Hematopoietic multipotent progenitor cell treated with erythropoietin and hydrocortisone succinate and interleukin-3 and kit ligand, for 8 days (in vitro differentiated cells): ENCODE data around the gene ATP2B2.
"Not testable (repeated sequence)": the region's sequence is repeated elsewhere in the genome, so short reads cannot be mapped to it uniquely, and the experiment has no call there.

Experiments
- DNase-seq: peaks from one replicate; pipeline ENCODE4 v3.0.0-alpha.2; 2015

Gene ATP2B2

GRCh38 chr3:10396931-10397330, 108.5 kb downstream of the ATP2B2 start:
- no peak for DNase-seq

- DNase-seq, result no peak
These were observed 109.3 kb downstream of the ATP2B2 start for GRCh38 chr3:10396083-10396482.

GRCh38 chr3:10395671-10396070, 109.7 kb downstream of the ATP2B2 start:
- no peak for DNase-seq

GRCh38 chr3:10395196-10395595, 110.2 kb downstream of the ATP2B2 start:
- no peak for DNase-seq

GRCh38 chr3:10394491-10395025, 110.8 kb downstream of the ATP2B2 start:
- DNase-seq, result no peak

- DNase-seq, result no peak
These were observed 111.9 kb downstream of the ATP2B2 start for GRCh38 chr3:10393514-10393913.

- DNase-seq, result no peak
These were observed 112.4 kb downstream of the ATP2B2 start for GRCh38 chr3:10392906-10393461.

GRCh38 chr3:10392244-10392643, 113.1 kb downstream of the ATP2B2 start:
- no peak for DNase-seq

GRCh38 chr3:10391391-10391790, 114.0 kb downstream of the ATP2B2 start:
- peak; percentile 27 for DNase-seq

- DNase-seq, result no peak
These were observed 114.6 kb downstream of the ATP2B2 start for GRCh38 chr3:10390641-10391373.

- no peak for DNase-seq
These were observed 115.4 kb downstream of the ATP2B2 start for GRCh38 chr3:10389995-10390394.

- DNase-seq, result no peak
These were observed 116.0 kb downstream of the ATP2B2 start for GRCh38 chr3:10389339-10389738.

- no peak for DNase-seq
These were observed 117.3 kb downstream of the ATP2B2 start for GRCh38 chr3:10387881-10388609.

- DNase-seq, result no peak
These were observed 119.3 kb downstream of the ATP2B2 start for GRCh38 chr3:10386121-10386520.

GRCh38 chr3:10384541-10385360, 120.6 kb downstream of the ATP2B2 start:
- DNase-seq, result no peak

- DNase-seq, result no peak
These were observed 121.5 kb downstream of the ATP2B2 start for GRCh38 chr3:10383850-10384248.

GRCh38 chr3:10382892-10383849, 122.2 kb downstream of the ATP2B2 start:
- no peak for DNase-seq

GRCh38 chr3:10382445-10382844, 122.9 kb downstream of the ATP2B2 start:
- not testable (repeated sequence) for DNase-seq

- no peak for DNase-seq
These were observed 124.0 kb downstream of the ATP2B2 start for GRCh38 chr3:10381336-10381735.

- DNase-seq, result no peak
These were observed 124.5 kb downstream of the ATP2B2 start for GRCh38 chr3:10380906-10381305.

GRCh38 chr3:10379961-10380360, 125.4 kb downstream of the ATP2B2 start:
- no peak for DNase-seq

GRCh38 chr3:10379161-10379560, 126.2 kb downstream of the ATP2B2 start:
- no peak for DNase-seq
